ENCODE measurements around the gene TCF19. TPM values are rescaled to one million over a fixed set of nuclear protein-coding genes. Genes with fewer than 3 reads are reported as not detected.

The TCF19 gene
- total RNA-seq, 2 donors from 2014 or later, result 10.8 to 12.5 TPM

DNA sequence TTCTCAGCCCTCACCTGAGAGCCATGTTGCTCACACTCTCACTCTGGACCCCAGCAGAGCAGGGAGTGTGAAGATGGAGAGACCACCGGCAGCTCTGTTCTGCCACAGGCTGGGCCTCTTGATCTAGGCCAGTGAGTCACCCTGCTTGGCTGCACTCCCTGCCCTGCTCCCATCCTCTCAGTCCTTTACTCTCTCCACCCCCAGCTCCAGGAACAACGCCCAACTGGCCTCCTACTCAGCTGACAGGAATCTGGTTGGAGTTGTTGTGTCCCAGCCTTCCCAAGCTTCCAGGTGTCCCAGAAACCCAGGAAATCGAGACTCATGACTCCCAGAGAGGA lies 43.9 kb upstream of the TCF19 start, which contains the start of gene PSORS1C1:
Gene PSORS1C1, plus strand, starts transcription at position 260 of the 338 bp plus-strand sequence. CDS start 14,833 bp downstream, outside the sequence.
- H3K27ac Mint-ChIP-seq, result peak within 1 kb of the TSS; percentile 9
- Histone ChIP-seq H3K9ac (ENCODE audit: extremely low read depth, low read length, poor library complexity, severe bottlenecking) (no peak within 1 kb of the TSS), H3K9me3 (ENCODE audit: control insufficient read depth, low read length) (no peaks in the 10 kb centered on the region), H3K36me3 (ENCODE audit: control insufficient read depth, insufficient read depth, low read length) (no peaks in the 10 kb centered on the region), H3K4me1 (ENCODE audit: control insufficient read depth, insufficient read depth, low read length) (peaks cover 9% of the 10 kb centered on the region), H3K4me3 (ENCODE audit: low read length) (no peak within 1 kb of the TSS), H3K27me3 (ENCODE audit: control insufficient read depth, insufficient read depth, low read length, poor library complexity, severe bottlenecking) (no peaks in the 10 kb centered on the region), H3K27ac (ENCODE audit: low read depth, low read length) (no peak within 1 kb of the TSS)
- H3K27me3 Mint-ChIP-seq (ENCODE audit: insufficient read depth), result peaks cover 18% of the 10 kb centered on the region
- H3K4me1 Mint-ChIP-seq, result peaks cover 32% of the 10 kb centered on the region
- WGBS, 2 experiments (ENCODE audit: insufficient coverage in 1 of 2, insufficient read length in 1 of 2), result 62 to 67% methylated on average over 1 to 3 of the region's 3 CpGs
- no peak within 1 kb of the TSS for H3K4me3 Mint-ChIP-seq
- H3K9me3 Mint-ChIP-seq, result no peaks in the 10 kb centered on the region
- TF ChIP-seq, protein P1, sequence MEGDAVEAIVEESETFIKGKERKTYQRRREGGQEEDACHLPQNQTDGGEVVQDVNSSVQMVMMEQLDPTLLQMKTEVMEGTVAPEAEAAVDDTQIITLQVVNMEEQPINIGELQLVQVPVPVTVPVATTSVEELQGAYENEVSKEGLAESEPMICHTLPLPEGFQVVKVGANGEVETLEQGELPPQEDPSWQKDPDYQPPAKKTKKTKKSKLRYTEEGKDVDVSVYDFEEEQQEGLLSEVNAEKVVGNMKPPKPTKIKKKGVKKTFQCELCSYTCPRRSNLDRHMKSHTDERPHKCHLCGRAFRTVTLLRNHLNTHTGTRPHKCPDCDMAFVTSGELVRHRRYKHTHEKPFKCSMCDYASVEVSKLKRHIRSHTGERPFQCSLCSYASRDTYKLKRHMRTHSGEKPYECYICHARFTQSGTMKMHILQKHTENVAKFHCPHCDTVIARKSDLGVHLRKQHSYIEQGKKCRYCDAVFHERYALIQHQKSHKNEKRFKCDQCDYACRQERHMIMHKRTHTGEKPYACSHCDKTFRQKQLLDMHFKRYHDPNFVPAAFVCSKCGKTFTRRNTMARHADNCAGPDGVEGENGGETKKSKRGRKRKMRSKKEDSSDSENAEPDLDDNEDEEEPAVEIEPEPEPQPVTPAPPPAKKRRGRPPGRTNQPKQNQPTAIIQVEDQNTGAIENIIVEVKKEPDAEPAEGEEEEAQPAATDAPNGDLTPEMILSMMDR (conservative IDR thresholded peaks at IDR 0.05), result no peak
- H3K36me3 Mint-ChIP-seq (ENCODE audit: low read depth), result no peaks in the 10 kb centered on the region
- DNase-seq, result peak; percentile 80

DNA sequence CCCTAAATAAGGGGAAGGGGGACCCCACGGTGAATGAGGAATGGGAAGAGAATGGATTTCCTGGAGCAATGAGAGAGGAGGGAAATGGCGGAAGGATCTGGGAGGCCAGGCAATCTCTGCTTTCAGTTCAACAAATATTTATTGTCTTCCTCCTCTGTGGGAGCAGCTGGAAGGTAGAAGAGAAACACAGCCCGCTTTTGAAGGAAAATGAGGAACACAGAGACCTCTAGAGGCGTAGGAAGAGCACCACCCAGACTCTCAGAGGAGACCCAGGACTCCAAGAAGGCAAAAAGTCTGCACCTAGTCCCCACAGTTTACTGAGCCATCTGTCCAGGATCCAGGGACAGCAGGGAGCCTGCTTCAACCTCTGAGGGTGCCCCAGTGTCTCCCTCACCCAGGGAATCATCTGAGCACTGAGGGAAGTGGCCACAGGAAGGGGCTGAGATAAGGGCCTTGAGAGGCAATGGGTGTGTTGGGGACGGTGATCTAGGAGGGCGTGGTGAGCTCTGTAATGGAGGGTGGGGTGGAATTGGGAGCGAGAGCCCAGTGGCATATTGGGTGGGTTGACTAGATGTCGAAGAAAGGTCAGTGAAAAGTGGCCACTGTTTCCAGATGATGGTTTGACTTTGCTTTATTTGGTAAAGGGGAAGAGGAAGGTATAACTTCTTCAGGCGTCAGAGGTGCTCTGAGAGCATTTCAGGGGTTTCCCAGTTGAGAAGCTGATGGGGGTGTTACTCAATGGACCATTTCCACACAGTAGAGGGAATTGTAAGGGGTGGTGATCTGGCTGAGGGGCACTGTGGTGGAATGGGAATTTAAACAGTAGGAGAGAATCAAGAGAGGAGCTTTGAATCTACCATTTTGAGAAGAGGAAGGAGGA lies 43.2 kb upstream of the TCF19 start:
- TF ChIP-seq, protein P1 (conservative IDR thresholded peaks at IDR 0.05), result peak; percentile 60
- peaks cover 15% of the 10 kb centered on the region for H3K27me3 Mint-ChIP-seq (ENCODE audit: insufficient read depth)
- Histone ChIP-seq H3K9ac (ENCODE audit: extremely low read depth, low read length, poor library complexity, severe bottlenecking) (no peak overlapping the region), H3K4me1 (ENCODE audit: control insufficient read depth, insufficient read depth, low read length) (peaks cover 9% of the 10 kb centered on the region), H3K9me3 (ENCODE audit: control insufficient read depth, low read length) (no peaks in the 10 kb centered on the region), H3K27me3 (ENCODE audit: control insufficient read depth, insufficient read depth, low read length, poor library complexity, severe bottlenecking) (no peaks in the 10 kb centered on the region), H3K36me3 (ENCODE audit: control insufficient read depth, insufficient read depth, low read length) (no peaks in the 10 kb centered on the region), H3K27ac (ENCODE audit: low read depth, low read length) (no peak overlapping the region), H3K4me3 (ENCODE audit: low read length) (no peak overlapping the region)
- H3K27ac Mint-ChIP-seq, result peak overlapping the region; percentile 9
- no peak for DNase-seq
- 83 to 96% methylated on average over 5 to 9 of the region's 9 CpGs for WGBS, 2 experiments (ENCODE audit: insufficient coverage in 1 of 2, insufficient read length in 1 of 2)
- H3K36me3 Mint-ChIP-seq (ENCODE audit: low read depth), result no peaks in the 10 kb centered on the region
- H3K4me1 Mint-ChIP-seq, result peaks cover 26% of the 10 kb centered on the region
- H3K4me3 Mint-ChIP-seq, result no peak overlapping the region
- H3K9me3 Mint-ChIP-seq, result no peaks in the 10 kb centered on the region

DNA sequence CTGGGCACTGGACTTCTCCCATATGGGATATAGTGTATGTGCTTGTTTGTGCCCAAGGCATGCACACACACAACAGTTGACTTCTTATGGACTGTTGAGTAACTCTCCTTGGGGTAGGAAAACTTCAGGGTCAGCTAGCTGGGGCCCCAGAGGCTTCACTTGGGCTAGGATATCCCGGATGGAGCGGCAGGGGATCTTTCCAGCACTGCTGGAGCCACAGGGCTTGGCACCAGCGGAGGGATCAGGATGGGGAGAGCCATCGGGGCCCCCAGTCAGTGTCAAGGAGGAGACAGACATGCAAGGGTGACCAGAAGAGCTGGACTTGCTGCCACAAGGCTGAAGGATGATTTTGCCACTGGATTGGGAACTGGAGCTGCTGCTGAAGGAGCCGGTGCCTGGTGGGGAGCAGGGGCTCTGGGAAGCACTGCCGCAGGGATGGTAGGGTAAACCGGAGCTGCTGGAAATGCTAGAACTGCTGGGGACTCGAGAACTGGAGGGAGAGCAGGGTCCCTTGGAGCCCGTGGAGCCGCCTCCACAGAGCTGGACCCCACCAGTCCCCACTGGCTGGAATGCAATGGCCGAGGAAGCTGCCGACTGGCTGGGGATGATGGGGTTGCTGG lies 42.3 kb upstream of the TCF19 start:
- peaks cover 15% of the 10 kb centered on the region for H3K27me3 Mint-ChIP-seq (ENCODE audit: insufficient read depth)
- H3K36me3 Mint-ChIP-seq (ENCODE audit: low read depth), result no peaks in the 10 kb centered on the region
- Histone ChIP-seq H3K4me3 (ENCODE audit: low read length) (no peak overlapping the region), H3K36me3 (ENCODE audit: control insufficient read depth, insufficient read depth, low read length) (no peaks in the 10 kb centered on the region), H3K9me3 (ENCODE audit: control insufficient read depth, low read length) (no peaks in the 10 kb centered on the region), H3K27ac (ENCODE audit: low read depth, low read length) (no peak overlapping the region), H3K9ac (ENCODE audit: extremely low read depth, low read length, poor library complexity, severe bottlenecking) (no peak overlapping the region), H3K4me1 (ENCODE audit: control insufficient read depth, insufficient read depth, low read length) (peaks cover 9% of the 10 kb centered on the region), H3K27me3 (ENCODE audit: control insufficient read depth, insufficient read depth, low read length, poor library complexity, severe bottlenecking) (no peaks in the 10 kb centered on the region)
- peaks cover 18% of the 10 kb centered on the region for H3K4me1 Mint-ChIP-seq
- no peak for DNase-seq
- TF ChIP-seq, protein P1 (conservative IDR thresholded peaks at IDR 0.05), result no peak
- no peak overlapping the region for H3K4me3 Mint-ChIP-seq
- no peak overlapping the region for H3K27ac Mint-ChIP-seq
- WGBS, 2 experiments (ENCODE audit: insufficient coverage in 1 of 2, insufficient read length in 1 of 2), result 92 to 98% methylated on average over 9 to 12 of the region's 12 CpGs
- H3K9me3 Mint-ChIP-seq, result no peaks in the 10 kb centered on the region
